RPMI7951 (cell line): ENCODE data around the gene ATP11C. TPM values are rescaled to one million over a fixed set of nuclear protein-coding genes. Genes with fewer than 3 reads are reported as not detected.
A peak's percentile ranks its signal among the peaks of the same experiment; 100 is the strongest.
"Not testable (repeated sequence)": the region's sequence is repeated elsewhere in the genome, so short reads cannot be mapped to it uniquely, and the experiment has no call there.

Experiments used
- DNase-seq: peaks from one replicate; pipeline ENCODE4 v3.0.0-alpha.2; 2012; ENCODE audit warnings: low read depth
- total RNA-seq: library from RNA; depleted of rRNA; stranded (reverse); fragments of >200 nt; shearing (Covaris generic); gene quantifications from 2 replicates; pipeline ENCODE4 v1.2.3, GENCODE V29; 2014; rRNA removed

The ATP11C gene
- total RNA-seq, 1 experiment from 2014 or later: 19.9 TPM

DNA sequence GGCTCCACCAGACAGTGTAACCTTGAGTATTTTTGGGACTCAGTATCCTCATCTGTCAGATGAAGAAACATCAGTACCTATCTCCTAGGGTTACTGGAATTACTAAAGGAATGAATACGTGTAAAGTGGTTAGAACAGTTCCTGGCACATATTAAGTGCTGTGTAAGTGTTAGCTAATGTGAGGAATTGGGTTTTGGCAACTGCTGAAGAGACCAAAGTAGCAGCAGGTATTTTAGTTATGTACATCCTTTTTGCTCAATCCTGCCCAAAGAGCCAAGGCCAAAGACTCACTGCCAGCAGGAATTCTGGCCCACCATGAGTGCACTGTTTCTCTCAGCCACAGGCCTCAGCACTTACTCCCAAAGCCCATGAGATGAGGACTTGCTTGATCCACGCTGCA lies 208.2 kb downstream of the ATP11C start:
- DNase-seq: no peak

DNA sequence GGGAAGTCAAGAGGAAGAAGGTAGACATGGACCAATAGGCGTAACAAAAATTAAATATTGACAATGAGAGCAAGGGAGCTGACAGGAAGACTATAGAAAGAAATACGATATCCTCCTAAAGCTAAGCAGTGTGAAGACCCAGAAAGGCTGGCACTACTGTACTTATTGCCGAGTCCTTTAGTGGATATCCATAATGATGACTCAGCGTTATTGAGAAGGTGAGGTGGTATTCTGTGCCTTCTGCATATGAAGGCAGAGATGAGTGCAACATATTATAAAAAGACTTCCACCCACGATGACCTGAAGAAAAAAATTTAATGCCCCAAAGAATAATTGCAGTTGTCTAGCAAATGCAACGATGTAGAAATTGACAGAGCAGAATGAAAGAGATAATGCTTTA lies 211.9 kb downstream of the ATP11C start:
- DNase-seq: no peak

DNA sequence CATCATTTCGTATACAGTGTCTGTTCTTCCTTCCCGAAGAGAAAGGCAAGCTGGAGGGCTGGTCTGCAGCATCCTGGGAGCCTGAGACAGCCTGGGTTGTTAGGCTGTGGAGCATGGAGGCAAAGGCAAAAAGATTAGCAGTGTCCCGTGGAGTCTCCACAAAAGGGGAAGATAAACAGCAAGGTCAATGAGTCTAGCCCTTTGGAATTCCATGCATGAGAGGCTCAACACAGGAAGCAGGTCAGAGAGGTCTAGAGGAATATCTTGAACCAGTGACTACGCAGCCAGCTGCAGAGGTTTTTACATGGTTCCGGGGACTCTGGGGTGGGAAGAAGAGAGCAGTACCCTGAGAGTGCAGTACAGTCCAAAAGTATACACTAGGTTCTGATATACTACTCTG lies 212.7 kb downstream of the ATP11C start:
- peak; percentile 49 for DNase-seq

DNA sequence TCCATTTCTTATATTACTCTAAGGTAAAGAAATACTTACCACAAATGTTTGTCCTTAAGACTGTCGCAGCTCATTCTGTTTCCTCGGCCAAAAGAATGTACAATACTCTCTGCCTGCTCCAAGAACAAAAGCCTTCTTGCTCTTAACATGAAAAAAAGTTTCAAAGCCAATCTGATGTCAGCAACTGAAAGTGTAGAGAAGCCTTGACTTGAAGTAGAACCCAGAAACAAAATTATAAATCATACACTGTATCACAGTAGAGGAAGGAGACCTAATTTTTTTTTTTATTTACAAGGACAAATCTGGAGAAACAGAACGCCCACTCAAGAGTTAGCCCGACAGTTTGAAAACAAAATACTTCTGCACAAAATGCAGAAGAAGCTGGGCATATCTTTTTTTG lies 224.8 kb downstream of the ATP11C start, which contains the start of gene MCF2:
MCF2 (minus strand) TSS at position 101 of the 400 bp plus-strand sequence. CDS start 56,423 bp downstream, outside the sequence.
- DNase-seq: no peak

DNA sequence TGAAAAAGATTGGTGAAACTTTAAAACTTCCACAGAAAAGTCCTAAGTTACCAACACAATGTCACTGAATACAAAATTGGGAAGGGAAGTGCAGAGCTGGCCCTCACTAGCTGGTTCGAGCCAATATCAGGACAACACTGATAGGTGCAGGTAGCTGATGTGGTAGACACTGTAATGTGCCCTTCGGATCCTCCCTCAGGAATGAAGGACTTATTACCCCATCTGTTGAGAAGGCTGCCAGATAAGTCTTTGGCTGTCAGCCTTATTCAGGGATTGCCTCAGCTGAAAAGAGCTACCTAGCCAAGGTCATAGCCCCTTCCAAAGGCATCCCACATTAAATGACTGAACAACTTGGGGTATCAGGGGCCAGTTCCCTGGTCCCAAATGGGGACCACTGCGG lies 230.2 kb downstream of the ATP11C start:
- DNase-seq: no peak

DNA sequence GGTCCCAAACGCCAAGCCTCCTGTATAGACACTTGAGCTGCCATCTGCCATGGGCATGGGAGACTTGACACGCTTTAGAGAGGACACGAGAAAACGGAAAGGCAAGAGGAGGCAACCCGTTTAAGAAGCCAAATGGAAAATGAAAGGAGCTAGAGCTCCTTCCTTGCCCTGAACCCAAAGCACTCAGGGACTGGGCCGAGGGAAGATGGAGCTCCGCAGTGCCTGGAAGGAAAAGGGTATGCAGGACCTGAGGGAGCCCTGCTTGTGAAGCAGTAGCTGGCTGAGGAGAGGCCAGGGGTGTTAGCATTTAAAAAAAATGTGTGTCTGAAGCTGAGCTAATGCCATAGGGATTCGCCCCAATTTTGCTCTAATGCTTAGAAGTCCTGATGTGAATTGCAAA lies 239.9 kb downstream of the ATP11C start:
- no peak for DNase-seq

DNA sequence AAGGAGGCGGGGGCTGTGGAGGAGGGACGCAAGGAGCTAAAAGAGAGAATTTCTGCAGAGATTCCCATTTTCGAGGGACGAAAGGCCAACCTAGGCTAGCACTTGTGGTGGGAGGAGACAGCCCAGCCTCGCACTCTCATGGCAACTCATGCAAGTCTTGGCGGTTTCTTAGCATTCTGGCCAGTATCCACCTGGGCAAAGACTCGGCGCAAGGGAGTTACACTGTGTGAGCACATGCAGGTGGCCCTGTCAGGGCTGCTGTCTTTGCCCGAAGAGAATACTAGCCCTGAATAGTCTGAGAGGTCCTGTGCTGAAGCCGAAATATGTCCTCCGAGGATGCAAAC lies 240.4 kb downstream of the ATP11C start:
- no peak for DNase-seq

DNA sequence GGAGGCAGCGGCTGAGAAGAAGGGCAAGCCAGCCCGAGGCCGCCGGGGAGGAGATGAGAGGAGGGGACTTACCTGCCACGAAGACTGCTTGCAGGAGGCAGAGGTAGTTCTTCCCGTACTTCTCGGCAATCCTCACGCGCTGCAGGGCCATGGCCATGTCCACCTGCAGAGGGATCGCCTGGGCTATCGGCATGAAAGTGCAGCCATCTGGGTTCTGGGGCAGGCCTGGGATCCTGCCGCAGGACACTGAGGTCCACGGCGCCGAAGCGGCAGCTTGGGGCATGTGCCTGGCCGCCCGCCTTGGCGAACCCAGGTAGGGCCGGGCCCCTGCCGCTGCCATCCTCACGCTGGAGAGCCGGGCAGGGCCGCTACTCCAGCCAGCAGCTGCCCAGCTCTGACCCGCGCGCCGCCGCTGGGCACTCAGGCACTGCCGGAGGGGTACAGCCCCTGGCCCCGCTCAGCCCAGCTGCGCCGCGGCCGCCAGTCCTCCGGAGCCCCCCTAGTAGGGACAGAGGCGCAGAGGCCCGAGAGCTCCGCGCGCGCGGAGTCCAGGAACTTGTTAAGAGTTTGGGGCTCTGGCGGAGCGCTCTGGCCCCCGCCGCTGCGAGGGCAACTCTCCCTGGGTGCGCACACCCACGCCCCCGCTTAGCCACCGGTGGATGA lies 240.9 kb downstream of the ATP11C start:
- no peak for DNase-seq

DNA sequence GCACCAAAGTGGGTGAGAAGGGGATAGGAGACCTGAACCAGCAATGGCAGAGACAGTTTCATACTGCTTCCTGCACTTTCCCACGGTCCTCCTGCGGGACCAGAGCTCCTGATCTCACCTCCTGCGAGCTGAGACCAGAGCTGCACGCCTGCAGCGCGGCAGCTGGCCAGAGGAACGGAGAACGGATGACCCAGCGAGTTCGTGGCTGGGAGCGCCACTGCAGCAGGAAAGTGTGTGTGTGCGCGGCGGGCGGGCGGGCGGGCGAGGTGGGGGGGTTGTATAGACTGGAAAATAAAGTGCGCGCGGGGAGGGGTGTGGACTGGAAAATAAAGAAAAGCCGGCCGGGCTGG lies 241.4 kb downstream of the ATP11C start:
- no peak for DNase-seq

DNA sequence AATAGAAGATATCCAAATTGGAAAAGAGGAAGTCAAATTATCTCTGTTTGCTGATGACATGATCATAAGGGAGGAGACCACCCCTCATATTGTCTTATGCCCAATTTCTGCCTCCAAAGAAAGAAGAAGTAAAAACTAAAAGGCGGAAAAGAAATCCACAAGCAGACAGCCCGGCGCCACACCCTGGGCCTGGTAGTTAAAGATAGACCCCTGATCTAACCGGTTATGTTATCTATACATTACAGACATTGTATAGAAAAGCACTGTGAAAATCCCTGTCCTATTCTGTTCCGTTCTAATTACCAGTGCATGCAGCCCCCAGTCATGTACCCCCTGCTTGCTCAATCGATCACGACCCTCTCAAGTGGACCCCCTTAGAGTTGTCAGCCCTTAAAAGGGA lies 247.7 kb downstream of the ATP11C start:
- DNase-seq: not testable (repeated sequence)

DNA sequence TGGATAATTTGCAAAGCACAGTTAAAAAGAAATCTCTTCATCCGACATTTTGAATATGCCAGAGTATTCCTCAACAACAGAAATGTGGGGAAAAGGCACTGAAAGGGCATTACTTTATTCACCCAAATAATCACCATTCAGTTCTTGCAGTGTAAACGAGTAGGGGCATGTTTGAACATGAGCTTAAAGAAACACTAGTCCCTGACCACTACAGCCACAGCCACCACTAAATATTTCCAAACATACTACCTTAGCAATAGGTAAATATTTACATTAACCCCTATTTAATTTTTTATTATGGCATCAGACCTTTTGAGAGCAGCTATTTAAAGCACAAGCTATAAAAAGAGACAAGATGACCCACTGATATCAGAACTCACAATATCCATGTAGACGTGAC lies 252.5 kb downstream of the ATP11C start:
- DNase-seq: no peak

Other genes starting within 250 kb of the ATP11C start
- gene MCF2, start 224.9 kb downstream of the ATP11C start, total RNA-seq: not detected in 2 replicates
- not detected in 2 replicates for gene CXorf66, start 32.5 kb upstream of the ATP11C start, total RNA-seq